ENCODE data around the gene LMO4.
A peak's percentile ranks its signal among the peaks of the same experiment; 100 is the strongest.

The LMO4 gene

GRCh38 chr1:87393445-87394085 is 64.9 kb downstream of the LMO4 start:
- Histone ChIP-seq H3K9me2 (ENCODE audit: low read depth, low read length) (no peaks in the 10 kb centered on the region), H3K9ac (ENCODE audit: low read length) (peak overlapping the region; percentile 55), H3K4me3 (ENCODE audit: low read depth, low read length, poor library complexity, severe bottlenecking) (peak overlapping the region; percentile 31), H4K20me1 (ENCODE audit: insufficient read depth, low read length) (no peaks in the 10 kb centered on the region), H3F3A (ENCODE audit: insufficient read depth, low read length) (no peaks in the 10 kb centered on the region), H3K4me2 (ENCODE audit: low read length) (peak overlapping the region; percentile 61), H3K9me3 (ENCODE audit: low read length) (peaks cover 2% of the 10 kb centered on the region), H3K27ac (ENCODE audit: low read depth, low read length, poor library complexity, severe bottlenecking) (peak overlapping the region; percentile 93), H3K4me1 (ENCODE audit: insufficient read depth, low read length, severe bottlenecking) (peaks cover 79% of the 10 kb centered on the region), H3K27me3 (ENCODE audit: insufficient read depth, low read length) (no peaks in the 10 kb centered on the region), H3K36me3 (ENCODE audit: insufficient read depth, low read length) (no peaks in the 10 kb centered on the region; the same call in 1 of the 2 replicates), H2AFZ (ENCODE audit: low read length) (no peak overlapping the region), H3K79me2 (ENCODE audit: insufficient read depth, low read length) (no peaks in the 10 kb centered on the region)
- no peak for TF ChIP-seq EZH2 (IDR thresholded peaks at IDR 0.05; ENCODE audit: borderline replicate concordance, low read length)

- Histone ChIP-seq H3K79me2 (ENCODE audit: insufficient read depth, low read length) (no peaks in the 10 kb centered on the region), H4K20me1 (ENCODE audit: insufficient read depth, low read length) (no peaks in the 10 kb centered on the region), H3K36me3 (ENCODE audit: insufficient read depth, low read length) (no peaks in the 10 kb centered on the region; the same call in 1 of the 2 replicates), H3K4me3 (ENCODE audit: low read depth, low read length, poor library complexity, severe bottlenecking) (peak overlapping the region; percentile 31), H3F3A (ENCODE audit: insufficient read depth, low read length) (no peaks in the 10 kb centered on the region), H3K9ac (ENCODE audit: low read length) (peak overlapping the region; percentile 55), H3K9me2 (ENCODE audit: low read depth, low read length) (no peaks in the 10 kb centered on the region), H3K4me2 (ENCODE audit: low read length) (peak overlapping the region; percentile 61), H3K27me3 (ENCODE audit: insufficient read depth, low read length) (no peaks in the 10 kb centered on the region), H3K9me3 (ENCODE audit: low read length) (no peaks in the 10 kb centered on the region; the same call in 1 of the 2 replicates), H2AFZ (ENCODE audit: low read length) (peak overlapping the region; percentile 68; the same call in 1 of the 2 replicates), H3K27ac (ENCODE audit: low read depth, low read length, poor library complexity, severe bottlenecking) (peak overlapping the region; percentile 93), H3K4me1 (ENCODE audit: insufficient read depth, low read length, severe bottlenecking) (peaks cover 89% of the 10 kb centered on the region)
- no peak for TF ChIP-seq EZH2 (IDR thresholded peaks at IDR 0.05; ENCODE audit: borderline replicate concordance, low read length)
- TF ChIP-seq, protein P1, sequence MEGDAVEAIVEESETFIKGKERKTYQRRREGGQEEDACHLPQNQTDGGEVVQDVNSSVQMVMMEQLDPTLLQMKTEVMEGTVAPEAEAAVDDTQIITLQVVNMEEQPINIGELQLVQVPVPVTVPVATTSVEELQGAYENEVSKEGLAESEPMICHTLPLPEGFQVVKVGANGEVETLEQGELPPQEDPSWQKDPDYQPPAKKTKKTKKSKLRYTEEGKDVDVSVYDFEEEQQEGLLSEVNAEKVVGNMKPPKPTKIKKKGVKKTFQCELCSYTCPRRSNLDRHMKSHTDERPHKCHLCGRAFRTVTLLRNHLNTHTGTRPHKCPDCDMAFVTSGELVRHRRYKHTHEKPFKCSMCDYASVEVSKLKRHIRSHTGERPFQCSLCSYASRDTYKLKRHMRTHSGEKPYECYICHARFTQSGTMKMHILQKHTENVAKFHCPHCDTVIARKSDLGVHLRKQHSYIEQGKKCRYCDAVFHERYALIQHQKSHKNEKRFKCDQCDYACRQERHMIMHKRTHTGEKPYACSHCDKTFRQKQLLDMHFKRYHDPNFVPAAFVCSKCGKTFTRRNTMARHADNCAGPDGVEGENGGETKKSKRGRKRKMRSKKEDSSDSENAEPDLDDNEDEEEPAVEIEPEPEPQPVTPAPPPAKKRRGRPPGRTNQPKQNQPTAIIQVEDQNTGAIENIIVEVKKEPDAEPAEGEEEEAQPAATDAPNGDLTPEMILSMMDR (IDR thresholded peaks at IDR 0.05; ENCODE audit: low read length) = peak; percentile 36; the same call in 1 of the 2 replicates
Observed at GRCh38 chr1:87394513-87394912, 65.8 kb downstream of the LMO4 start.

GRCh38 chr1:87394982-87395381 is 66.3 kb downstream of the LMO4 start:
- H4K20me1 ChIP-seq (ENCODE audit: insufficient read depth, low read length) = no peaks in the 10 kb centered on the region
- H3K9me3 ChIP-seq (ENCODE audit: low read length) = no peaks in the 10 kb centered on the region
- no peaks in the 10 kb centered on the region for H3K27me3 ChIP-seq (ENCODE audit: insufficient read depth, low read length)
- H3K4me3 ChIP-seq (ENCODE audit: low read depth, low read length, poor library complexity, severe bottlenecking) = peak overlapping the region; percentile 31
- peaks cover 93% of the 10 kb centered on the region for H3K4me1 ChIP-seq (ENCODE audit: insufficient read depth, low read length, severe bottlenecking)
- peak overlapping the region; percentile 61 for H3K4me2 ChIP-seq (ENCODE audit: low read length)
- TF ChIP-seq, protein P1 (IDR thresholded peaks at IDR 0.05; ENCODE audit: low read length) = no peak
- no peak for TF ChIP-seq EZH2 (IDR thresholded peaks at IDR 0.05; ENCODE audit: borderline replicate concordance, low read length)
- no peak overlapping the region for H2AFZ ChIP-seq (ENCODE audit: low read length)
- H3K36me3 ChIP-seq (ENCODE audit: insufficient read depth, low read length) = no peaks in the 10 kb centered on the region
- H3K9ac ChIP-seq (ENCODE audit: low read length) = peak overlapping the region; percentile 55; the same call in 1 of the 2 replicates
- no peaks in the 10 kb centered on the region for H3F3A ChIP-seq (ENCODE audit: insufficient read depth, low read length)
- peak overlapping the region; percentile 93 for H3K27ac ChIP-seq (ENCODE audit: low read depth, low read length, poor library complexity, severe bottlenecking)
- no peaks in the 10 kb centered on the region for H3K9me2 ChIP-seq (ENCODE audit: low read depth, low read length)
- no peaks in the 10 kb centered on the region for H3K79me2 ChIP-seq (ENCODE audit: insufficient read depth, low read length)
